SK-N-MC (cell line): ENCODE results near the gene TRIP12.
"Not testable (repeated sequence)": the region's sequence is repeated elsewhere in the genome, so short reads cannot be mapped to it uniquely, and the experiment has no call there.

Source experiments
- DNase-seq: peaks from one replicate; pipeline ENCODE4 v3.0.0-alpha.2; 2011; ENCODE audit warnings: low read depth, low spot score
- H3K27ac ChIP-seq: fragments of 200-600 bp; sonication (generic); 2 replicates; pipeline ENCODE4 v1.5.1; 2016; ENCODE audit warnings: mixed run types
- H3K36me3 ChIP-seq: fragments of 200-600 bp; sonication (generic); 2 replicates; pipeline ENCODE4 v1.6.1; 2017; ENCODE audit warnings: antibody characterized with exemption, low read length, mixed read lengths; ENCODE audit not compliant: insufficient read depth
- H3K4me3 ChIP-seq: fragments of 200-600 bp; sonication (generic); 2 replicates; pipeline ENCODE4 v1.5.1; 2016
- H3K9ac ChIP-seq: fragments of 200-600 bp; sonication (generic); 2 replicates; pipeline ENCODE4 v1.8.0; 2017; ENCODE audit warnings: mixed run types, mixed read lengths; ENCODE audit not compliant: insufficient read length
- H3K9me3 ChIP-seq: fragments of 200-600 bp; sonication (generic); 2 replicates; pipeline ENCODE4 v1.6.1; 2017; ENCODE audit warnings: low read depth, mild to moderate bottlenecking, antibody characterized with exemption, low read length, moderate library complexity, mixed read lengths
- EZH2 ChIP-seq: fragments of 200-600 bp; sonication (generic); IDR thresholded peaks from one replicate; pipeline ENCODE4 v1.6.1; 2017; ENCODE audit warnings: antibody characterized with exemption
- FOXP2 ChIP-seq: optimal IDR thresholded peaks from 2 replicates; pipeline ENCODE3; 2011; ENCODE audit warnings: mild to moderate bottlenecking, moderate library complexity; ENCODE audit not compliant: insufficient read depth; ENCODE audit errors: extremely low read length, control extremely low read depth
- POLR2AphosphoS5 ChIP-seq: IDR thresholded peaks from 2 replicates; pipeline ENCODE4 v1.6.1; 2012; ENCODE audit warnings: mild to moderate bottlenecking, low read depth, low read length, borderline replicate concordance

TRIP12 gene

GRCh38 chr2:229855116-229855515 is 66.7 kb downstream of the TRIP12 start:
- Histone ChIP-seq H3K27ac (no peak overlapping the region), H3K36me3 (peaks cover 61% of the 10 kb centered on the region), H3K9me3 (no peaks in the 10 kb centered on the region), H3K9ac (no peak overlapping the region), H3K4me3 (no peak overlapping the region)
- no peak for TF ChIP-seq POLR2AphosphoS5
- no peak for TF ChIP-seq FOXP2
- no peak for TF ChIP-seq EZH2
- DNase-seq = no peak

GRCh38 chr2:229852565-229852964 is 69.2 kb downstream of the TRIP12 start:
- peak; percentile 45 for DNase-seq
- Histone ChIP-seq H3K4me3 (no peak overlapping the region; the same call in 1 of the 2 replicates), H3K36me3 (peaks cover 50% of the 10 kb centered on the region), H3K9me3 (no peaks in the 10 kb centered on the region), H3K27ac (peak overlapping the region; percentile 78), H3K9ac (no peak overlapping the region)
- TF ChIP-seq FOXP2 (no peak), POLR2AphosphoS5 (no peak), EZH2 (no peak)

- Histone ChIP-seq H3K9ac (no peak overlapping the region), H3K4me3 (no peak overlapping the region), H3K27ac (peak overlapping the region; percentile 12; the same call in 1 of the 2 replicates), H3K36me3 (peaks cover 46% of the 10 kb centered on the region), H3K9me3 (no peaks in the 10 kb centered on the region)
- TF ChIP-seq EZH2 (no peak), FOXP2 (no peak), POLR2AphosphoS5 (no peak)
- no peak for DNase-seq
Measured at GRCh38 chr2:229851870-229852269, 69.9 kb downstream of the TRIP12 start.

- not testable (repeated sequence) for DNase-seq, H3K9me3 ChIP-seq, H3K27ac ChIP-seq, H3K4me3 ChIP-seq, H3K9ac ChIP-seq
- H3K36me3 ChIP-seq = peaks cover 36% of the 10 kb centered on the region
Measured at GRCh38 chr2:229850355-229851275, 71.2 kb downstream of the TRIP12 start.

- H3K27ac ChIP-seq = peak overlapping the region; percentile 5; the same call in 1 of the 2 replicates
- H3K9me3 ChIP-seq = no peaks in the 10 kb centered on the region
- H3K4me3 ChIP-seq = no peak overlapping the region
- H3K9ac ChIP-seq = no peak overlapping the region
- DNase-seq = no peak
- H3K36me3 ChIP-seq = peaks cover 29% of the 10 kb centered on the region
- TF ChIP-seq POLR2AphosphoS5 (no peak), FOXP2 (no peak), EZH2 (no peak)
Measured at GRCh38 chr2:229849073-229849472, 72.7 kb downstream of the TRIP12 start.

- peaks cover 30% of the 10 kb centered on the region for H3K36me3 ChIP-seq
Measured at GRCh38 chr2:229843613-229844012, 78.2 kb downstream of the TRIP12 start.

GRCh38 chr2:229838729-229839128 is 83.1 kb downstream of the TRIP12 start:
- H3K4me3 ChIP-seq = no peak overlapping the region
- H3K9ac ChIP-seq = no peak overlapping the region
- H3K9me3 ChIP-seq = no peaks in the 10 kb centered on the region
- DNase-seq = no peak
- H3K27ac ChIP-seq = no peak overlapping the region
- TF ChIP-seq EZH2 = no peak
- no peak for TF ChIP-seq FOXP2
- TF ChIP-seq POLR2AphosphoS5 = no peak
- peaks cover 32% of the 10 kb centered on the region for H3K36me3 ChIP-seq

More at GRCh38 chr2:229843613-229844012, 78.2 kb downstream of the TRIP12 start:
- DNase-seq = no peak
- no peaks in the 10 kb centered on the region for H3K9me3 ChIP-seq
- H3K4me3 ChIP-seq = no peak overlapping the region
- no peak for TF ChIP-seq FOXP2
- TF ChIP-seq EZH2 = no peak
- no peak for TF ChIP-seq POLR2AphosphoS5
- no peak overlapping the region for H3K9ac ChIP-seq
- H3K27ac ChIP-seq = peak overlapping the region; percentile 14; the same call in 1 of the 2 replicates

- DNase-seq = no peak
- H3K36me3 ChIP-seq = peaks cover 32% of the 10 kb centered on the region
- no peak overlapping the region for H3K4me3 ChIP-seq
- H3K27ac ChIP-seq = no peak overlapping the region
- H3K9ac ChIP-seq = no peak overlapping the region
- no peak for TF ChIP-seq FOXP2
- TF ChIP-seq EZH2 = no peak
- no peak for TF ChIP-seq POLR2AphosphoS5
- H3K9me3 ChIP-seq = no peaks in the 10 kb centered on the region
Measured at GRCh38 chr2:229836847-229837246, 85.0 kb downstream of the TRIP12 start.
